B cell (primary cell): ENCODE results near the gene CRELD2.

Experiments
- EZH2 ChIP-seq: IDR thresholded peaks from 2 replicates; pipeline ENCODE4 v1.6.1; 2012; ENCODE audit warnings: borderline replicate concordance, low read depth, mild to moderate bottlenecking, moderate library complexity, low read length; ENCODE audit not compliant: insufficient read depth, poor library complexity, severe bottlenecking
- TF ChIP-seq, protein P1 (sequence below): fragments of 200-600 bp; IDR thresholded peaks from one replicate; pipeline ENCODE4 v1.8.0; 2022; ENCODE audit warnings: antibody characterized with exemption, mild to moderate bottlenecking

- TF ChIP-seq, protein P1, sequence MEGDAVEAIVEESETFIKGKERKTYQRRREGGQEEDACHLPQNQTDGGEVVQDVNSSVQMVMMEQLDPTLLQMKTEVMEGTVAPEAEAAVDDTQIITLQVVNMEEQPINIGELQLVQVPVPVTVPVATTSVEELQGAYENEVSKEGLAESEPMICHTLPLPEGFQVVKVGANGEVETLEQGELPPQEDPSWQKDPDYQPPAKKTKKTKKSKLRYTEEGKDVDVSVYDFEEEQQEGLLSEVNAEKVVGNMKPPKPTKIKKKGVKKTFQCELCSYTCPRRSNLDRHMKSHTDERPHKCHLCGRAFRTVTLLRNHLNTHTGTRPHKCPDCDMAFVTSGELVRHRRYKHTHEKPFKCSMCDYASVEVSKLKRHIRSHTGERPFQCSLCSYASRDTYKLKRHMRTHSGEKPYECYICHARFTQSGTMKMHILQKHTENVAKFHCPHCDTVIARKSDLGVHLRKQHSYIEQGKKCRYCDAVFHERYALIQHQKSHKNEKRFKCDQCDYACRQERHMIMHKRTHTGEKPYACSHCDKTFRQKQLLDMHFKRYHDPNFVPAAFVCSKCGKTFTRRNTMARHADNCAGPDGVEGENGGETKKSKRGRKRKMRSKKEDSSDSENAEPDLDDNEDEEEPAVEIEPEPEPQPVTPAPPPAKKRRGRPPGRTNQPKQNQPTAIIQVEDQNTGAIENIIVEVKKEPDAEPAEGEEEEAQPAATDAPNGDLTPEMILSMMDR = no peak
- TF ChIP-seq EZH2 = no peak
Measured at GRCh38 chr22:49905465-49905864, 13.0 kb upstream of the CRELD2 start.
